ENCODE data around the gene ARHGEF3.

Gene ARHGEF3

DNA sequence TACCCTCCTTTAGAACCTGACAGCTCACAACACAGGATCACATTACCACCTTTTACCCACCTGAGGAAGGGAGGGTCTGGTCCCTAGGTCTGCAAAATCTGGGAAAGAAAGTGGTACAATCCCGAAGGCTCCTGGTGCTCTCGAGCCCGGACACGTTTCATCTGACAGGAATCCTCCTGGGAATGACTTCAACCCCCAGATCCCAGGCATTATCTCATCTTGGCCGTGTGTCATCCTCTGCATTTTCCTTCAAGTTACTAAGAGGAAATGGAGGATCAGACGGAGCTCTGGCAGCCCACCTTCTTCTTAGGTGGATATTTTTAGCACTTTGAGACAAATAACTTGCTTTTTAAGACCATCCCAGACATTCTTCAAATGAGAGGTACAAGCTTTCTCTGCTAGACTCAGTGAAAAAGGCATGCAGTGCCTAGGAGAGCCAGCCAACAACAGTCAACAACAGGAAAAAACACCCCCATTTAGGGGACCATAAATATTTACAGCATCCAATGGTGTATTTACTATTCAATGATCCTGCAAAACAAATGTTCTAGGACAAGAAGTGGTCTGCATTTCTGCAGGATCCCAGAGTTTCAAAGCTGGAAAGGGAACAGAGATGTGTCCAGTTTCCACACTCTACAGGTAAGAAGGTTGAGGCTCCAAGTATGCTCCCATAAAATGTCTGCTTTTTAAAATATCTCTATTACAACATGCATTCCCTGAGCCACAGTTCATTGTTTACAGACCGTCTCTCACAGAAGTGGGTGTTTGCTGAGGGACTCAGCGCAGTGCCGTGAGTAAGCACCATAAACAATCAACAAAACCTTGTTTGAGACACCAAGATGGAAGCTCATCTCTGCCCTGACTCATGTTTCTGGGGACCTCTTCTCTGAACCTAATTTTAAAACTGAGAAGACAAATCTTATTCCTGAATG is 38.3 kb upstream of the ARHGEF3 start:
- no peak overlapping the region for H2BK15ac ChIP-seq (ENCODE audit: low read length)
- H4K8ac ChIP-seq (ENCODE audit: low read depth, low read length), result no peak overlapping the region
- H3K27me3 ChIP-seq (ENCODE audit: control insufficient read depth in 3 of 3, insufficient read depth in 3 of 3, low read depth in 1 of 3, low read length in 3 of 3), result no peaks in the 10 kb centered on the region
- no peak overlapping the region for H3K27ac ChIP-seq (replicated peaks; ENCODE audit: low read length)
- H3K9ac ChIP-seq (ENCODE audit: low read depth, low read length, poor library complexity), result no peak overlapping the region
- no peak overlapping the region for H3K14ac ChIP-seq (ENCODE audit: low read length)
- peak overlapping the region; percentile 10 for H2AFZ ChIP-seq (ENCODE audit: low read length)
- no peak overlapping the region for H3K23ac ChIP-seq (ENCODE audit: low read depth, low read length, poor library complexity)
- no peak overlapping the region for H4K91ac ChIP-seq (ENCODE audit: low read depth, low read length, poor library complexity)
- H3K36me3 ChIP-seq (replicated peaks in 1 of 2; ENCODE audit: control insufficient read depth in 2 of 2, insufficient read depth in 2 of 2, low read length in 2 of 2), result no peaks in the 10 kb centered on the region
- no peaks in the 10 kb centered on the region for H3K79me1 ChIP-seq (ENCODE audit: low read depth, low read length)
- no peak overlapping the region for H2AK5ac ChIP-seq (ENCODE audit: low read depth, low read length)
- no peak overlapping the region for H3K4ac ChIP-seq (ENCODE audit: low read length)
- no CpG with 5 or more reads among the region's 9 CpGs for WGBS, 2 donors (ENCODE audit: extremely low coverage in 2 of 2, insufficient read length in 2 of 2, insufficient replicate concordance in 1 of 2)
- H2BK5ac ChIP-seq (ENCODE audit: low read length), result no peak overlapping the region
- peaks cover 2 to 5% of the 10 kb centered on the region in 2 donors for H3K9me3 ChIP-seq (replicated peaks in 1 of 2; ENCODE audit: control insufficient read depth in 2 of 2, insufficient read depth in 1 of 2, low read depth in 1 of 2, low read length in 2 of 2)
- H3K18ac ChIP-seq (ENCODE audit: low read length), result no peak overlapping the region
- H3K4me1 ChIP-seq (ENCODE audit: control insufficient read depth in 2 of 2, insufficient read depth in 1 of 2, low read depth in 1 of 2, low read length in 2 of 2), result peaks cover 6 to 7% of the 10 kb centered on the region in 2 donors
- no peak overlapping the region for H3K4me2 ChIP-seq (ENCODE audit: insufficient read depth, low read length, poor library complexity, severe bottlenecking)
- H2BK12ac ChIP-seq (ENCODE audit: low read length), result no peak overlapping the region
- DNase-seq (ENCODE audit: low spot score), result no peak
- no peak overlapping the region for H2BK120ac ChIP-seq (ENCODE audit: low read depth, low read length)
- H3K4me3 ChIP-seq (ENCODE audit: low read length in 2 of 2), result no peak overlapping the region

DNA sequence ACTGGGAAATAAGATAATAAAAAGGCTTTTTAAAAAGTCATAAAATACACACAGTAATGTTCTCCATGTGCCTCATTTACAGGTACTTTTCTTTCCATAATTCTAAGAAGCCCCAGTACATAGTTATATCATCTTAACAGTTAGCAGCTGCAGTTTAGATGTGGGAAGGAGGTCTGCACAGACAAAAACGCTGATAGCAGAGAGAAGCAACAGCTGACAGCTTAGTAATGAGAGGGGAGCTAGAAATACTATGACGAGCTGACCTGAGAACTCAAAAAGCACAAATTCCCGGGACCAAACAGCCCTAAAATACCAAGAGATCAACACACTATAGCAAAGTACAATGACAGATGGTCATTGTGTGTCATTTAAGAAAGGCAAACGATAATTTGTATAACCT is 36.7 kb upstream of the ARHGEF3 start:
- Histone ChIP-seq H3K4me2 (ENCODE audit: insufficient read depth, low read length, poor library complexity, severe bottlenecking) (no peak overlapping the region), H4K91ac (ENCODE audit: low read depth, low read length, poor library complexity) (no peak overlapping the region), H3K14ac (ENCODE audit: low read length) (no peak overlapping the region), H3K36me3 (replicated peaks in 1 of 2; ENCODE audit: control insufficient read depth in 2 of 2, insufficient read depth in 2 of 2, low read length in 2 of 2) (no peaks in the 10 kb centered on the region), H2BK12ac (ENCODE audit: low read length) (no peak overlapping the region), H4K8ac (ENCODE audit: low read depth, low read length) (no peak overlapping the region), H3K23ac (ENCODE audit: low read depth, low read length, poor library complexity) (no peak overlapping the region), H3K79me1 (ENCODE audit: low read depth, low read length) (no peaks in the 10 kb centered on the region), H3K9ac (ENCODE audit: low read depth, low read length, poor library complexity) (no peak overlapping the region), H2BK5ac (ENCODE audit: low read length) (no peak overlapping the region), H3K4me3 (ENCODE audit: low read length in 2 of 2) (no peak overlapping the region), H3K4me1 (ENCODE audit: control insufficient read depth in 2 of 2, insufficient read depth in 1 of 2, low read depth in 1 of 2, low read length in 2 of 2) (peaks cover 6 to 7% of the 10 kb centered on the region in 2 donors), H3K4ac (ENCODE audit: low read length) (no peak overlapping the region), H2BK120ac (ENCODE audit: low read depth, low read length) (no peak overlapping the region), H3K27ac (replicated peaks; ENCODE audit: low read length) (no peak overlapping the region), H2AK5ac (ENCODE audit: low read depth, low read length) (no peak overlapping the region), H3K9me3 (replicated peaks in 1 of 2; ENCODE audit: control insufficient read depth in 2 of 2, insufficient read depth in 1 of 2, low read depth in 1 of 2, low read length in 2 of 2) (no peaks in the 10 kb centered on the region), H3K27me3 (ENCODE audit: control insufficient read depth in 3 of 3, insufficient read depth in 3 of 3, low read depth in 1 of 3, low read length in 3 of 3) (no peaks in the 10 kb centered on the region), H3K18ac (ENCODE audit: low read length) (no peak overlapping the region), H2AFZ (ENCODE audit: low read length) (no peak overlapping the region), H2BK15ac (ENCODE audit: low read length) (no peak overlapping the region)
- WGBS, 2 donors (ENCODE audit: extremely low coverage in 2 of 2, insufficient read length in 2 of 2, insufficient replicate concordance in 1 of 2), result no CpG with 5 or more reads among the region's 4 CpGs
- DNase-seq (ENCODE audit: low spot score), result no peak

DNA sequence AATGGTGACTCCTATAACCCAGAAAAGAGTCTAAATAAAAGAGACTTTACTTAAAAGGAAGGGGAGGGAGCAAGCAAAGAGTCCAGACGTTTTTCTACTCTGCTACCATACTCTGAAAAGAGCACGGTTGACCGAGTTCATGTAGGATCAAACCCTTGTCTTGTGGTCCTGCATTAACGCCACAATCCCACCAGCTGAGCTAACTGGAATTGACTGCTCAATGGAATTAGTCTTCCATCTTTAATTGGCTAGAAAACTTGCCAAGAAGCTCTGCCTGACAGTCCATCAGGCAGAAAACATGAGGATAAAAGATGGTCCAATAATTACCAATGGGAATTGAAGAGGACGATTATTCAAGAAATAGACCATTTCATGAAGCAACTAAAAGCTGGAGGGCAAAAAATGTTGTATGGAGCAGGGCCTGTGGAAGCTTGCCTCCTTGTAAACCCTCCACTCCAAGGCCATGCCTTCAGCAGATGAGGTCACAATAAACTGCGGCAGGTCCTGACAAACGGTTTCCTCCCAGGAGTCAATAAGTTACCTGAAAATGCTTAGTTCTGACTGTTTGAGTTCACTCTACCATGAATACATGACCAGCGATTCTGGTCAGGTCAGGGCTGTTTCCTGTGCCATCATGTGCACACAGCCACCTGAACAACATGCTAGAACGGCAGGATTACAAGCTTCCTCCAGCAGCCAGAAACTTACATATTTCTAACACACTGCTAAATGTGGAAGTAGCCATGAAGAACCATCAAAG is 35.6 kb upstream of the ARHGEF3 start:
- H3K79me1 ChIP-seq (ENCODE audit: low read depth, low read length), result no peaks in the 10 kb centered on the region
- H3K4me1 ChIP-seq (ENCODE audit: control insufficient read depth in 2 of 2, insufficient read depth in 1 of 2, low read depth in 1 of 2, low read length in 2 of 2), result peaks cover 6 to 7% of the 10 kb centered on the region in 2 donors
- no peak overlapping the region for H3K9ac ChIP-seq (ENCODE audit: low read depth, low read length, poor library complexity)
- H3K36me3 ChIP-seq (replicated peaks in 1 of 2; ENCODE audit: control insufficient read depth in 2 of 2, insufficient read depth in 2 of 2, low read length in 2 of 2), result no peaks in the 10 kb centered on the region
- no peak overlapping the region for H3K14ac ChIP-seq (ENCODE audit: low read length)
- H3K23ac ChIP-seq (ENCODE audit: low read depth, low read length, poor library complexity), result no peak overlapping the region
- no peak overlapping the region for H3K18ac ChIP-seq (ENCODE audit: low read length)
- no peaks in the 10 kb centered on the region for H3K9me3 ChIP-seq (replicated peaks in 1 of 2; ENCODE audit: control insufficient read depth in 2 of 2, insufficient read depth in 1 of 2, low read depth in 1 of 2, low read length in 2 of 2)
- H3K4ac ChIP-seq (ENCODE audit: low read length), result no peak overlapping the region
- DNase-seq (ENCODE audit: low spot score), result no peak
- no peaks in the 10 kb centered on the region for H3K27me3 ChIP-seq (ENCODE audit: control insufficient read depth in 3 of 3, insufficient read depth in 3 of 3, low read depth in 1 of 3, low read length in 3 of 3)
- no peak overlapping the region for H4K8ac ChIP-seq (ENCODE audit: low read depth, low read length)
- H2BK12ac ChIP-seq (ENCODE audit: low read length), result no peak overlapping the region
- H3K27ac ChIP-seq (replicated peaks; ENCODE audit: low read length), result peak overlapping the region; percentile 22
- no peak overlapping the region for H2BK5ac ChIP-seq (ENCODE audit: low read length)
- no peak overlapping the region for H2BK15ac ChIP-seq (ENCODE audit: low read length)
- no peak overlapping the region for H2AK5ac ChIP-seq (ENCODE audit: low read depth, low read length)
- no CpG with 5 or more reads among the region's 9 CpGs for WGBS, 2 donors (ENCODE audit: extremely low coverage in 2 of 2, insufficient read length in 2 of 2, insufficient replicate concordance in 1 of 2)
- no peak overlapping the region for H3K4me3 ChIP-seq (ENCODE audit: low read length in 2 of 2)
- H3K4me2 ChIP-seq (ENCODE audit: insufficient read depth, low read length, poor library complexity, severe bottlenecking), result no peak overlapping the region
- H2AFZ ChIP-seq (ENCODE audit: low read length), result peak overlapping the region; percentile 11
- no peak overlapping the region for H2BK120ac ChIP-seq (ENCODE audit: low read depth, low read length)
- H4K91ac ChIP-seq (ENCODE audit: low read depth, low read length, poor library complexity), result no peak overlapping the region

Data from neuronal stem cell (in vitro differentiated cells).